Subcutaneous adipose tissue (tissue), 4 donors: Measurements from ENCODE around the gene CAMKMT. TPM values are rescaled to one million over a fixed set of nuclear protein-coding genes. Genes with fewer than 3 reads are reported as not detected.

Experiments used
- total RNA-seq, 4 donors: library from RNA; depleted of rRNA; stranded (reverse); fragments of >200 nt; gene quantifications; one replicate each; pipeline ENCODE4 v1.1.0, GENCODE V29; 2016
- TF ChIP-seq, protein P1 (sequence below): fragments of 450-650 bp; IDR thresholded peaks from one replicate; pipeline ENCODE4 v1.5.1; 2016; ENCODE audit warnings: low read depth, mild to moderate bottlenecking, control low read depth, antibody characterized with exemption, moderate library complexity

The CAMKMT gene
- total RNA-seq, 4 donors from 2014 or later = 7.7 to 14.0 (median 10.3) TPM

DNA sequence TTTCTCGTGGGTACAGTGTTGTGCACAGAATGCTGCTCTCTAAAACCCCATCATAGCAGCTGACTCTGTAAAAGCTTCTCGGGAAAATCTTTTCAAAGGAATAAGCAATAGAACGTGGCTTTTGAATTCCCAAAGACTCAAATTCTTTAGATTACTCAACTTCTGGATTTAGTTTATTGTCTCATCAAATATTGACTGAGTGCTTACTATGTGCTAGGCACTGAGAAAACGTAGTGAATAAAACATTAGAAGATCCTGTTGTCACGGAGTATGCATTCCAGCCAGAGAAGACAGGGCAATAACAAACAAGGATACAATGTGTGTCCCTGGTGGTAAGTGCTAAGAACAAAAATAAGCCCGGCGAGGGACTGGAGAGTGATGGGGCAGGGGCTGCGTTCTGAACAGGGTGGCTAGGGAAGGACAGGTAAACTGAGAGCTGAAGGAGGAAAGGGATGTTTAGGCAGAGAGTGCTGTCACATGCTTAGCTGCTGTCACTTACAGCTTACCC is 401.6 kb downstream of the CAMKMT start:
- TF ChIP-seq, protein P1, sequence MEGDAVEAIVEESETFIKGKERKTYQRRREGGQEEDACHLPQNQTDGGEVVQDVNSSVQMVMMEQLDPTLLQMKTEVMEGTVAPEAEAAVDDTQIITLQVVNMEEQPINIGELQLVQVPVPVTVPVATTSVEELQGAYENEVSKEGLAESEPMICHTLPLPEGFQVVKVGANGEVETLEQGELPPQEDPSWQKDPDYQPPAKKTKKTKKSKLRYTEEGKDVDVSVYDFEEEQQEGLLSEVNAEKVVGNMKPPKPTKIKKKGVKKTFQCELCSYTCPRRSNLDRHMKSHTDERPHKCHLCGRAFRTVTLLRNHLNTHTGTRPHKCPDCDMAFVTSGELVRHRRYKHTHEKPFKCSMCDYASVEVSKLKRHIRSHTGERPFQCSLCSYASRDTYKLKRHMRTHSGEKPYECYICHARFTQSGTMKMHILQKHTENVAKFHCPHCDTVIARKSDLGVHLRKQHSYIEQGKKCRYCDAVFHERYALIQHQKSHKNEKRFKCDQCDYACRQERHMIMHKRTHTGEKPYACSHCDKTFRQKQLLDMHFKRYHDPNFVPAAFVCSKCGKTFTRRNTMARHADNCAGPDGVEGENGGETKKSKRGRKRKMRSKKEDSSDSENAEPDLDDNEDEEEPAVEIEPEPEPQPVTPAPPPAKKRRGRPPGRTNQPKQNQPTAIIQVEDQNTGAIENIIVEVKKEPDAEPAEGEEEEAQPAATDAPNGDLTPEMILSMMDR = no peak

DNA sequence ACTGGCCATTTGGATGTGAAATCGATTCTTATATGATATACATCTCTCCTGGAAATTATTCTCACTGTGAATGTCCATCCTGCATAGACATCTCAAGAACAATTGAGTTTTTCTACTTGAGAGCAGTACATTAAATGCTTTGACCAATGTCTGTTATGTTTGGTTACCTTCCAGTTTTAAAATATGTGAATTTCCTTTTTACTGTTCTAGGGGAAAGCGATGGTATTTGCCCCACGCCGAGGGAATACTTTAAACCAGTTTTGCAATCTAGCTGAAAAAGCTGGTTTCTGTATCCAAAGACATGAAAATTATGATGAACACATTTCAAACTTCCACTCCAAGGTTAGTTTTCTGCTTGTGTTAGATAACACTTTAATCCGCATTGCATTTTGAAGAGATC is 404.5 kb downstream of the CAMKMT start:
- TF ChIP-seq, protein P1 = no peak

DNA sequence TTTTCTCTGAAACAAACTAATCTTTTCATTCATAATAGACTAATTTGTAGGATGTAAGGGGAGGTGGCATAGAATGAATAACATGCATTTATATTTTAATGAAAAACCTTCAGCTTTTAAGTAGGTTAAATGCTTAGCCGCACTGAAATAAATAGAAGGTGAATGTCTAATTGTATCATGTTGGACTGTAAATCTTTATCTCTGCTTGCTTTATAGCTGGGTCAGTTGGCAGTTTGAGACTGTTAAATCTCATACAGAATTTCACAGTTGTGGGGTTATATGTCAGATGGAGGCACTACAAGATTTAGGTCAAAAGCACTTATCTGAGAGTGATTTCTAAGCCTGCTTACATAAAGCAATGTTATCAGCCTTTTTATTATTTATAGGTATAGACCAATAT is 405.0 kb downstream of the CAMKMT start:
- TF ChIP-seq, protein P1 = no peak

DNA sequence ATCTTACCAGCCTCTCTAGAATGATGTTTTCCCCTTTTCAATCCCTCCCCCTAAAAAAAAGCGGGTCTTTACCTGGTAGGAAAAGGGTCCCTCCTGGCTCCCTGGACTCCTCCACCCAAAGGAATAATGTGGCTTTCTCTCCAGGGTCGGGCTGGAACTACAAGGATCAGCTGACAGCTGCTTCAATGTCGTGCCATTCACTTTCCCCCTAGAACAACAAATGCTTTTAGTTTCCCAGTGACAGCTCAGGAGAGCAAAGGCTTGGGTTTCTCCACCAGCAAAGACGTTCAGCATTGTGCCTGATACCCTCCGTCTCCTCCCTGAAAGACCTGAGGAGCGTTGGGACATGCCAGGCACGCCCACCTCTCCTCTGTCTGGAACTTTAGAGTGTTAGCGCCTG is 405.9 kb downstream of the CAMKMT start:
- TF ChIP-seq, protein P1 = no peak

DNA sequence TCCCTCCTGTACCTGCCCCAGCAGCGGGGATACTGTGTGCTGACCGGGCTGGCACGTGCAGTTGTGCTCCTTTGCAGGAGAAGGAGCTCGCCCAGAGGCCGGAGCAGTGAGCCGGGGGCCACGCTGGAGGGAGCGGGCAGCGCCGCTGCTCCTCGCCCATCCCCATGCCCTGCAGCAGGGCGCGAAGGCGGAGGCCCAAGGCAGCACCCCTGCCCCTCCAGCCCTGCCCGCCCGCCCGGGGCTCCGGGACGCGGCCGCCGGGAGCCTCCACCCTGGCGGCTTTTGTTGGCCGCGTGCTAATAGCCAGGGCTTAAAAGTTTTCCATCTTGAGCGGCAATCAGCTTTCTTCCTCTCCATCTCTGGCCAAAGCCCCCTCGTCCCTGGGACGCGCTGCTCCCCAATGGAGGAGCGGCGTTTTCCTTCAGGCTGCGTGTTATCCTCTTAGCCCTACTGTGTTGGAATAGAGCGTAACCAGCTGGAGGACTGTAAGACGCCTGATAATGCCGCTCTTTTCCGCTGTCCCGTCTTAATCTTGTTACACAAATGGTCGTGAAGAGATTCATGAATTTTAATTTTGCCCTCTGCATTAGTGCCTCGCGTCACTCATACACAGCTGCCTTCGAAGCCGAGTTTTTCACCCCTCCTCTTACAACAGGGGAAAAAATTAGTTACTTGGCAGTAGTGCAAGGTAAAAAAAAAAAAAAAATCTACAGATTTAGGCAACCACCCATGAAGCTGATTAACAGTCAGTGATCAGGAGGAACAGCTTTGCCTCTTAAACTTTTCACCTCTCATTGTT is 406.9 kb downstream of the CAMKMT start:
- TF ChIP-seq, protein P1 = no peak

DNA sequence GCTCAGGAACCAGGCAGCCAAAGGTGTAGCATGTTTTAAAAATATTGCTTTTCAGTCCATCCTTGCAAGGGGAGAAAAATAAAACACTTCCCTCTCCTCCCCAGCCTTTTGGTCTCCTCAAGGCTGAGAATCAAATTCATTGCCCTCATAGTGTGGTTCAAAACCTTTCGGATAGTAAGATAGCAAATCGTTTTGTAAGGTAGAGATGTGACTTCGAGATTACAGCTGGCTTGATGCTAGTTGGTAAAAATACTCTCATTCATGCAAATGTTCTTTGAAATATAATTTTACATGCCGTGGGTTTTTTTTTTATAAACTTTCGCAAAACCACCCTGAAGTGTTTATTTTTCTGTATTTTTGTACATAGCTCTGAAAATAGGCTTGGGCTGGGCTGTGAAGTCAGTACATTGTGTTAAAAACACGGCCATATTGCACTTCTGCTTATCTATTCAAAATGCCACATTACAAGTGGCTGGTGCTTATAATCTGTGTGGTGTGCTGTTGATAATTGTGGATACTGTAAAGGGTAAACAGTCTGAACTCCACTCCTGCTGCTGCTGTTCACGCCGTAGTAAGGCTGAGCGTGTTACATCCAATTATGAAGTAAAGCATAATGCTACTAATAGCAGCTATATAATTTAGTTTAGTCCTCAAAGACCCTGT is 407.7 kb downstream of the CAMKMT start:
- TF ChIP-seq, protein P1 = no peak
